Endodermal cell (in vitro differentiated cells): ENCODE data around the gene ALOX12. TPM values are rescaled to one million over a fixed set of nuclear protein-coding genes. Genes with fewer than 3 reads are reported as not detected.

ENCODE experiments used
- DNase-seq: peaks from one replicate; pipeline ENCODE4 v3.0.0-alpha.2; 2017
- H3K27ac ChIP-seq: 2 replicates; pipeline ENCODE4 v1.5.1; 2013; ENCODE audit warnings: mild to moderate bottlenecking, low read depth, low read length, moderate library complexity
- H3K27me3 ChIP-seq: 2 replicates; pipeline ENCODE4 v1.6.1; 2013; ENCODE audit warnings: mild to moderate bottlenecking, low read length, moderate library complexity; ENCODE audit not compliant: insufficient read depth, control insufficient read depth, poor library complexity, severe bottlenecking
- H3K36me3 ChIP-seq: 2 replicates; pipeline ENCODE4 v1.7.0; 2013; ENCODE audit warnings: mild to moderate bottlenecking, low read length, moderate library complexity; ENCODE audit not compliant: control insufficient read depth, insufficient read depth
- H3K4me1 ChIP-seq: one replicate; pipeline ENCODE4 v1.7.0; 2013; ENCODE audit warnings: low read length; ENCODE audit not compliant: control insufficient read depth, insufficient read depth
- H3K4me3 ChIP-seq: 2 replicates; pipeline ENCODE4 v1.5.1; 2013; ENCODE audit warnings: mild to moderate bottlenecking, low read length, moderate library complexity
- H3K9ac ChIP-seq: 2 replicates; pipeline ENCODE4 v1.6.1; 2013; ENCODE audit warnings: mild to moderate bottlenecking, low read length, moderate library complexity; ENCODE audit not compliant: poor library complexity, severe bottlenecking; ENCODE audit errors: extremely low read depth
- H3K9me3 ChIP-seq: 2 replicates; pipeline ENCODE4 v1.6.1; 2013; ENCODE audit warnings: mild to moderate bottlenecking, low read length, moderate library complexity; ENCODE audit not compliant: control insufficient read depth
- H3K27ac Mint-ChIP-seq: 2 replicates; pipeline ENCODE4 v1.8.0; 2020; ENCODE audit warnings: mixed read lengths
- H3K27me3 Mint-ChIP-seq: 2 replicates; pipeline ENCODE4 v1.8.0; 2021; ENCODE audit warnings: mild to moderate bottlenecking, mixed read lengths; ENCODE audit not compliant: insufficient read depth
- H3K36me3 Mint-ChIP-seq: 2 replicates; pipeline ENCODE4 v1.8.0; 2020; ENCODE audit warnings: low read depth, mixed read lengths
- H3K4me1 Mint-ChIP-seq: 2 replicates; pipeline ENCODE4 v1.8.0; 2020; ENCODE audit warnings: mixed read lengths
- H3K4me3 Mint-ChIP-seq: 2 replicates; pipeline ENCODE4 v1.8.0; 2020; ENCODE audit warnings: mild to moderate bottlenecking, moderate library complexity, mixed read lengths
- H3K9me3 Mint-ChIP-seq: 2 replicates; pipeline ENCODE4 v1.8.0; 2020; ENCODE audit warnings: mild to moderate bottlenecking, mixed read lengths
- CTCF ChIP-seq: fragments of 200-600 bp; sonication (generic); conservative IDR thresholded peaks from 2 replicates; pipeline ENCODE4 v1.5.0; 2021; ENCODE audit warnings: antibody characterized with exemption, mild to moderate bottlenecking
- WGBS, 2 experiments: methylation state at CpG; one replicate each; pipeline versions ENCODE4 v1.1.5 to v1.1.7; 2013; ENCODE audit warnings: missing lambda C conversion rate in 2 of 2, mixed read lengths in 1 of 2; ENCODE audit not compliant: insufficient coverage in 1 of 2, insufficient read length in 1 of 2; 5-methylcytosine and 5-hydroxymethylcytosine counted together
- total RNA-seq, 2 donors: library from RNA; stranded (reverse); fragmentation: NEBNext Ultra II Directional in 1 of 2; extraction: Animal tissue kit (Norgen Biotek cat#: 25700) in 1 of 2; gene quantifications; 2 replicates in 1 of 2; 3 replicates in 1 of 2; pipeline ENCODE4 v1.2.1, GENCODE V29; 2021

ALOX12 gene
- total RNA-seq, 2 donors from 2014 or later, result 0.46 to 0.92 TPM

GRCh38 chr17:6996256-6997011 is 585 bp downstream of the ALOX12 start:
- Histone ChIP-seq H3K27ac (no peak overlapping the region), H3K36me3 (peaks cover 17% of the 10 kb centered on the region), H3K4me3 (no peak overlapping the region), H3K4me1 (no peaks in the 10 kb centered on the region), H3K9me3 (no peaks in the 10 kb centered on the region), H3K27me3 (peaks cover 20% of the 10 kb centered on the region), H3K9ac (no peak overlapping the region)
- no peak overlapping the region for H3K27ac Mint-ChIP-seq
- no peak for TF ChIP-seq CTCF
- peaks cover 56% of the 10 kb centered on the region for H3K27me3 Mint-ChIP-seq
- 70 to 80% methylated on average over 21 to 58 of the region's 58 CpGs for WGBS, 2 experiments
- peaks cover 38% of the 10 kb centered on the region for H3K36me3 Mint-ChIP-seq
- no peaks in the 10 kb centered on the region for H3K4me1 Mint-ChIP-seq
- peak overlapping the region; percentile 62 for H3K4me3 Mint-ChIP-seq
- H3K9me3 Mint-ChIP-seq, result no peaks in the 10 kb centered on the region
- peak; percentile 82 for DNase-seq

GRCh38 chr17:6997171-6997570 is 1.3 kb downstream of the ALOX12 start:
- peaks cover 49% of the 10 kb centered on the region for H3K27me3 Mint-ChIP-seq
- no peaks in the 10 kb centered on the region for H3K9me3 Mint-ChIP-seq
- WGBS, 2 experiments, result 95 to 100% methylated on average over 3 to 7 of the region's 8 CpGs
- H3K4me1 ChIP-seq, result no peaks in the 10 kb centered on the region
- no peak for DNase-seq
- no peak overlapping the region for H3K27ac ChIP-seq
- no peaks in the 10 kb centered on the region for H3K9me3 ChIP-seq
- no peak overlapping the region for H3K27ac Mint-ChIP-seq
- H3K4me3 Mint-ChIP-seq, result no peak overlapping the region
- no peak overlapping the region for H3K4me3 ChIP-seq
- peaks cover 44% of the 10 kb centered on the region for H3K36me3 Mint-ChIP-seq
- H3K36me3 ChIP-seq, result peaks cover 24% of the 10 kb centered on the region
- H3K27me3 ChIP-seq, result peaks cover 20% of the 10 kb centered on the region
- no peaks in the 10 kb centered on the region for H3K4me1 Mint-ChIP-seq
- no peak overlapping the region for H3K9ac ChIP-seq
- TF ChIP-seq CTCF, result no peak

DNA sequence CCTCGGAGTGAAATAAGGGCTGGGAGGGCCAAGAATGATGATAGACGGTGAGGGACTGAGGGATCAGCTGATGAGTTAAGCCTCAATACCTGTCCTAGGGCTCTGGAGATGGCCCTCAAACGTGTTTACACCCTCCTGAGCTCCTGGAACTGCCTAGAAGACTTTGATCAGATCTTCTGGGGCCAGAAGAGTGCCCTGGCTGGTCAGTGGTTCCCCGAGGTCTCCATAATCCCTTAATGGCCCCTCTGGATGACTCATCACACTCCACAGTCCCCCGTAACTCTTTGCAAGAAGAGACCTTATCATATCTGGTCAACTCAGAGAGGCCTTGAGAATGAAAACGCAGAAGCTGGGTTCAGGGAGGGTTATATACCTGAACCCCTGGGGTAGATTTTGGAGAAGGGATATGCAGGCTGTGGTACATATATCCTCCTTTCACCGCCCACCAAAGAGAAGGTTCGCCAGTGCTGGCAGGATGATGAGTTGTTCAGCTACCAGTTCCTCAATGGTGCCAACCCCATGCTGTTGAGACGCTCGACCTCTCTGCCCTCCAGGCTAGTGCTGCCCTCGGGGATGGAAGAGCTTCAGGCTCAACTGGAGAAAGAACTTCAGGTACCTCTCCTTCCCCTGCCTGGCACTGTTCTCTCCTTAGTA is 3.1 kb downstream of the ALOX12 start:
- Histone ChIP-seq H3K4me1 (no peaks in the 10 kb centered on the region), H3K9ac (no peak overlapping the region), H3K4me3 (no peak overlapping the region), H3K36me3 (peaks cover 36% of the 10 kb centered on the region), H3K9me3 (no peaks in the 10 kb centered on the region), H3K27me3 (peaks cover 20% of the 10 kb centered on the region), H3K27ac (no peak overlapping the region)
- no peak for TF ChIP-seq CTCF
- no peaks in the 10 kb centered on the region for H3K9me3 Mint-ChIP-seq
- no peak overlapping the region for H3K4me3 Mint-ChIP-seq
- 88 to 89% methylated on average over 11 of the region's 11 CpGs for WGBS, 2 experiments
- no peak overlapping the region for H3K27ac Mint-ChIP-seq
- no peaks in the 10 kb centered on the region for H3K4me1 Mint-ChIP-seq
- peaks cover 36% of the 10 kb centered on the region for H3K27me3 Mint-ChIP-seq
- peaks cover 46% of the 10 kb centered on the region for H3K36me3 Mint-ChIP-seq
- DNase-seq, result no peak
